Gastrocnemius medialis (tissue), 4 donors: ENCODE results near the gene SMAD3. TPM values are rescaled to one million over a fixed set of nuclear protein-coding genes. Genes with fewer than 3 reads are reported as not detected.
A peak's percentile ranks its signal among the peaks of the same experiment; 100 is the strongest.

Experiments used
- ATAC-seq, 2 donors: fragments of 150-250 bp; one replicate each; pipeline ENCODE4 v1.9.1; 2016
- DNase-seq, 2 donors: peaks; one replicate each; pipeline ENCODE4 v3.0.0-alpha.2; 2019
- H3K27ac ChIP-seq, 4 donors: fragments of 200-600 bp; sonication (generic); 1 replicate in 1 of 4; 2 replicates in 3 of 4; pipeline ENCODE4 v1.5.1; 2016 to 2018; ENCODE audit warnings: mild to moderate bottlenecking in 2 of 4, moderate library complexity in 1 of 4
- H3K27me3 ChIP-seq, 3 donors: fragments of 200-600 bp; sonication (generic) in 2 of 3; 1 replicate in 1 of 3; 2 replicates in 2 of 3; pipeline versions ENCODE4 v1.5.1 to v1.6.0; 2016 to 2019; ENCODE audit warnings: mild to moderate bottlenecking in 1 of 3, moderate library complexity in 1 of 3
- H3K36me3 ChIP-seq, 2 donors: fragments of 200-600 bp; sonication (generic) in 1 of 2; one replicate each; pipeline ENCODE4 v1.5.1; 2017 to 2018
- H3K4me1 ChIP-seq, 2 donors: fragments of 200-600 bp; sonication (generic) in 1 of 2; one replicate each; pipeline ENCODE4 v1.5.1; 2016 to 2017; ENCODE audit warnings: mild to moderate bottlenecking in 2 of 2
- H3K4me3 ChIP-seq, 4 donors: fragments of 200-600 bp; sonication (generic) in 3 of 4; 1 replicate in 1 of 4; 2 replicates in 3 of 4; pipeline ENCODE4 v1.5.1; 2016 to 2019; ENCODE audit warnings: mild to moderate bottlenecking in 2 of 4
- H3K9me3 ChIP-seq, 3 donors: fragments of 200-600 bp; sonication (generic) in 2 of 3; 1 replicate in 1 of 3; 2 replicates in 2 of 3; pipeline ENCODE4 v1.5.1; 2016 to 2019
- CTCF ChIP-seq, 5 experiments: fragments of 450-650 bp in 3 of 5; fragments of 200-600 bp in 2 of 5; sonication (generic) in 2 of 5; IDR thresholded peaks in 4 of 5; conservative IDR thresholded peaks in 1 of 5; 1 replicate in 4 of 5; 2 replicates in 1 of 5; pipeline ENCODE4 v1.5.1; 2016 to 2019; ENCODE audit warnings: antibody characterized with exemption in 5 of 5, mild to moderate bottlenecking in 3 of 5, moderate library complexity in 3 of 5
- POLR2A ChIP-seq, 2 donors: fragments of 450-650 bp; IDR thresholded peaks; one replicate each; pipeline ENCODE4 v1.6.1; 2017; ENCODE audit warnings: antibody characterized with exemption in 2 of 2, mild to moderate bottlenecking in 2 of 2, moderate library complexity in 2 of 2
- in situ Hi-C, 4 donors: fragments of 200-750 bp; cut with MboI; loops; one replicate each; pipeline versions ENCODE4 v1.15.0 to v1.8.0; 2017; ENCODE audit warnings: low sequenced_read_pairs in 4 of 4
- intact Hi-C: fragments of 100-400 bp; cut with DNase I; formaldehyde crosslinking; loops from one replicate; pipeline ENCODE4 v1.15.1; 2023; ENCODE audit warnings: low total_unique reads
- total RNA-seq, 4 donors: library from RNA; depleted of rRNA; stranded (reverse); fragments of >200 nt; gene quantifications; one replicate each; pipeline versions ENCODE4 v1.1.0 to v1.2.3, GENCODE V29; 2016

Gene SMAD3
- total RNA-seq, 4 donors from 2014 or later, result 15.9 to 61.7 (median 26.3) TPM

- Histone ChIP-seq H3K27ac (peak overlapping the region; percentile 91 to 99 (median 96)), H3K4me3 (no peak overlapping the region), H3K27me3 (no peaks in the 10 kb centered on the region), H3K9me3 (no peaks in the 10 kb centered on the region), H3K36me3 (no peaks in the 10 kb centered on the region), H3K4me1 (peaks cover 78 to 85% of the 10 kb centered on the region in 2 donors)
- intact Hi-C loops, result no loop called here
- peak in 1 of 2 donors; percentile 0 for ATAC-seq
- DNase-seq, result no peak
- in situ Hi-C loops, result loop anchor here in 1 of 4 donors (10.0 kb wide), 1 partner anchor 125 kb away; no protein-coding TSS in a partner anchor
- TF ChIP-seq CTCF (IDR thresholded peaks at IDR 0.05 in 4 of 5, conservative IDR thresholded peaks at IDR 0.05 in 1 of 5) (no peak), POLR2A (IDR thresholded peaks at IDR 0.05) (no peak)
Measured at GRCh38 chr15:67199391-67199790, 134.0 kb downstream of the SMAD3 start.

GRCh38 chr15:67199881-67200763 lies 134.7 kb downstream of the SMAD3 start:
- in situ Hi-C loops, result loop anchor here in 1 of 4 donors (10.0 kb wide), 1 partner anchor 125 kb away; no protein-coding TSS in a partner anchor
- DNase-seq, result peak in 1 of 2 donors; percentile 48
- Histone ChIP-seq H3K27me3 (no peaks in the 10 kb centered on the region), H3K27ac (peak overlapping the region; percentile 91 to 99 (median 96)), H3K36me3 (no peaks in the 10 kb centered on the region), H3K4me1 (peaks cover 77 to 84% of the 10 kb centered on the region in 2 donors), H3K4me3 (no peak overlapping the region), H3K9me3 (no peaks in the 10 kb centered on the region)
- ATAC-seq, result peak; percentile 66 to 84
- TF ChIP-seq CTCF (IDR thresholded peaks at IDR 0.05 in 4 of 5, conservative IDR thresholded peaks at IDR 0.05 in 1 of 5), result no peak
- peak; percentile 18 to 54 for TF ChIP-seq POLR2A (IDR thresholded peaks at IDR 0.05)
- intact Hi-C loops, result loop anchor here (5.0 kb wide), 1 partner anchor 33 kb away; no protein-coding TSS in a partner anchor

GRCh38 chr15:67201136-67201535 lies 135.7 kb downstream of the SMAD3 start:
- peaks cover 79 to 82% of the 10 kb centered on the region in 2 donors for H3K4me1 ChIP-seq
- intact Hi-C loops, result loop anchor here (5.0 kb wide), 1 partner anchor 34 kb away; no protein-coding TSS in a partner anchor
- no peak for DNase-seq

GRCh38 chr15:67202091-67202490 lies 136.7 kb downstream of the SMAD3 start:
- H3K27ac ChIP-seq, result peak overlapping the region; percentile 91 to 99 (median 96)
- DNase-seq (no peak), ATAC-seq (no peak)
- H3K36me3 ChIP-seq, result no peaks in the 10 kb centered on the region
- H3K9me3 ChIP-seq, result no peaks in the 10 kb centered on the region
- H3K4me3 ChIP-seq, result no peak overlapping the region
- in situ Hi-C loops, result no loop called here
- intact Hi-C loops, result loop anchor here (5.0 kb wide), 1 partner anchor 35 kb away; no protein-coding TSS in a partner anchor
- TF ChIP-seq POLR2A (IDR thresholded peaks at IDR 0.05) (no peak), CTCF (IDR thresholded peaks at IDR 0.05 in 4 of 5, conservative IDR thresholded peaks at IDR 0.05 in 1 of 5) (no peak)
- H3K4me1 ChIP-seq, result peaks cover 75 to 81% of the 10 kb centered on the region in 2 donors
- H3K27me3 ChIP-seq, result no peaks in the 10 kb centered on the region

More at GRCh38 chr15:67201136-67201535, 135.7 kb downstream of the SMAD3 start:
- peak overlapping the region; percentile 91 to 99 (median 96) for H3K27ac ChIP-seq
- no peaks in the 10 kb centered on the region for H3K27me3 ChIP-seq
- H3K9me3 ChIP-seq, result no peaks in the 10 kb centered on the region
- TF ChIP-seq CTCF (IDR thresholded peaks at IDR 0.05 in 4 of 5, conservative IDR thresholded peaks at IDR 0.05 in 1 of 5), result no peak
- no peak for TF ChIP-seq POLR2A (IDR thresholded peaks at IDR 0.05)
- in situ Hi-C loops, result no loop called here
- H3K4me3 ChIP-seq, result no peak overlapping the region
- ATAC-seq, result no peak
- H3K36me3 ChIP-seq, result no peaks in the 10 kb centered on the region
